ENCODE results near the gene COL20A1. TPM values are rescaled to one million over a fixed set of nuclear protein-coding genes. Genes with fewer than 3 reads are reported as not detected.

COL20A1 gene
- total RNA-seq, 1 donor from 2014 or later = not detected

- Histone ChIP-seq H3K4me3 (ENCODE audit: low read depth, low read length) (no peak overlapping the region), H3K36me3 (ENCODE audit: control insufficient read depth, insufficient read depth, low read length) (no peaks in the 10 kb centered on the region), H3K27me3 (ENCODE audit: control insufficient read depth, insufficient read depth, low read length) (peaks cover 22% of the 10 kb centered on the region)
- DNase-seq (ENCODE audit: low read depth) = no peak
- TF ChIP-seq CTCF (IDR thresholded peaks at IDR 0.05; ENCODE audit: insufficient read depth, low read length, poor library complexity, severe bottlenecking) = no peak
Observed at GRCh38 chr20:63317601-63318291, 24.8 kb downstream of the COL20A1 start.

- no peak for DNase-seq (ENCODE audit: low read depth)
- no peaks in the 10 kb centered on the region for H3K36me3 ChIP-seq (ENCODE audit: control insufficient read depth, insufficient read depth, low read length)
- H3K4me3 ChIP-seq (ENCODE audit: low read depth, low read length) = no peak overlapping the region
- no peak for TF ChIP-seq CTCF (IDR thresholded peaks at IDR 0.05; ENCODE audit: insufficient read depth, low read length, poor library complexity, severe bottlenecking)
- peaks cover 21% of the 10 kb centered on the region for H3K27me3 ChIP-seq (ENCODE audit: control insufficient read depth, insufficient read depth, low read length)
Observed at GRCh38 chr20:63318391-63319163, 25.6 kb downstream of the COL20A1 start.

- DNase-seq (ENCODE audit: low read depth) = no peak
- H3K36me3 ChIP-seq (ENCODE audit: control insufficient read depth, insufficient read depth, low read length) = no peaks in the 10 kb centered on the region
- no peak for TF ChIP-seq CTCF (IDR thresholded peaks at IDR 0.05; ENCODE audit: insufficient read depth, low read length, poor library complexity, severe bottlenecking)
- no peak overlapping the region for H3K4me3 ChIP-seq (ENCODE audit: low read depth, low read length)
- peaks cover 21% of the 10 kb centered on the region for H3K27me3 ChIP-seq (ENCODE audit: control insufficient read depth, insufficient read depth, low read length)
Observed at GRCh38 chr20:63319164-63320040, 26.4 kb downstream of the COL20A1 start.

- Histone ChIP-seq H3K36me3 (ENCODE audit: control insufficient read depth, insufficient read depth, low read length) (no peaks in the 10 kb centered on the region), H3K27me3 (ENCODE audit: control insufficient read depth, insufficient read depth, low read length) (peaks cover 19% of the 10 kb centered on the region), H3K4me3 (ENCODE audit: low read depth, low read length) (no peak overlapping the region)
- no peak for DNase-seq (ENCODE audit: low read depth)
- TF ChIP-seq CTCF (IDR thresholded peaks at IDR 0.05; ENCODE audit: insufficient read depth, low read length, poor library complexity, severe bottlenecking) = no peak
Observed at GRCh38 chr20:63320041-63320511, 27.1 kb downstream of the COL20A1 start.

- DNase-seq (ENCODE audit: low read depth) = no peak
- H3K4me3 ChIP-seq (ENCODE audit: low read depth, low read length) = no peak overlapping the region
- peaks cover 15% of the 10 kb centered on the region for H3K27me3 ChIP-seq (ENCODE audit: control insufficient read depth, insufficient read depth, low read length)
- no peaks in the 10 kb centered on the region for H3K36me3 ChIP-seq (ENCODE audit: control insufficient read depth, insufficient read depth, low read length)
- no peak for TF ChIP-seq CTCF (IDR thresholded peaks at IDR 0.05; ENCODE audit: insufficient read depth, low read length, poor library complexity, severe bottlenecking)
Observed at GRCh38 chr20:63320616-63321147, 27.7 kb downstream of the COL20A1 start.
